Neuron (in vitro differentiated cells): Measurements from ENCODE around the gene MZT2A.
"Not testable (repeated sequence)": the region's sequence is repeated elsewhere in the genome, so short reads cannot be mapped to it uniquely, and the experiment has no call there.

Source experiments
- H2AFZ ChIP-seq: one replicate; pipeline ENCODE4 v1.6.1; 2013; ENCODE audit warnings: low read depth, mild to moderate bottlenecking, inconsistent platforms, low read length, moderate library complexity
- H3K27me3 ChIP-seq: one replicate; pipeline ENCODE4 v1.6.1; 2013; ENCODE audit warnings: low read length; ENCODE audit not compliant: insufficient read depth
- H3K36me3 ChIP-seq: one replicate; pipeline ENCODE4 v1.6.1; 2013; ENCODE audit warnings: low read length; ENCODE audit not compliant: insufficient read depth
- H3K4me1 ChIP-seq: one replicate; pipeline ENCODE4 v1.6.1; 2013; ENCODE audit warnings: low read length; ENCODE audit not compliant: insufficient read depth
- H3K4me3 ChIP-seq: 2 replicates; pipeline ENCODE4 v1.5.1; 2013; ENCODE audit warnings: mild to moderate bottlenecking, low read length, moderate library complexity
- H3K9me3 ChIP-seq: one replicate; pipeline ENCODE4 v1.6.1; 2013; ENCODE audit warnings: low read length

MZT2A gene

DNA sequence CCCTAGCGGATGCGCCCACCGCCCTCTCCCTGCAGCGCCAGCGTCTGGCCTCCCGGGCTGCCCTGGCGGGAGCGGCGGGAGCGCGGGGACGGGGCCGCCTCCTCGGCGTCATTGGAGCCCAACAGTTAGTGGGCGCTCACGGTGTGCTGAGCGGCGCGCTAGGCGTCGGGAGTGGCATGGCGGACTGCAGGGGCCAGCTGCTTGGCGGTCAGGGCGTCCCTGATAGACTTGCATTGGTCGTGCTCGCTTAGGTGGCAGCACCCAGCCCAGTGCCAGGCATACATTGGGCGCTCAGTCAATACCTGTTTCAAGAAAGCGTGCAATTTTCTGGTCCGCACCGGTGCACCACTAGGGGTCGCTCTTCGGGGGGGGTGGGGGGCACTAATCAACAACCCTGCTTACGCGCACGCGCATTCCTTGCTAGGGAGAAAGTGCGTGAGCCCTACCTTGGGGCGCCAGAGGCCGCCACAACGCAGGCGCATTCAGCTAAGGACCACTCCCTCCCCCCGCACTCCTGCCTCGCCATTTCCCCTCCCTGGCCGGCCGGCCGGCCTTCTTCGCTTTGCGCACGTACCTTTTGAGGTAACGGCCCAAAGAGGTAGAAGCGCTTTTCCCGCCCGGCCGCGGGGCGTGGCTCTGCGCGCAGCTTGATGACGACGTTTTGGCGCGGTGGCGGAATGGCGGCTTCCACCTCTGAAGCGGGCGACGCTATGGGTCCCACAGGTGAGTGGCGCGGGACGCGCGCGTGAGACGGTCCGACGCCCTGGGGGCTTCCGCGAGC, 411 bp upstream of the MZT2A start:
- Histone ChIP-seq H3K4me1 (peaks cover 21% of the 10 kb centered on the region), H3K4me3 (peak overlapping the region; percentile 76), H3K36me3 (peaks cover 6% of the 10 kb centered on the region), H3K27me3 (no peaks in the 10 kb centered on the region), H3K9me3 (no peaks in the 10 kb centered on the region), H2AFZ (peak overlapping the region; percentile 97)

DNA sequence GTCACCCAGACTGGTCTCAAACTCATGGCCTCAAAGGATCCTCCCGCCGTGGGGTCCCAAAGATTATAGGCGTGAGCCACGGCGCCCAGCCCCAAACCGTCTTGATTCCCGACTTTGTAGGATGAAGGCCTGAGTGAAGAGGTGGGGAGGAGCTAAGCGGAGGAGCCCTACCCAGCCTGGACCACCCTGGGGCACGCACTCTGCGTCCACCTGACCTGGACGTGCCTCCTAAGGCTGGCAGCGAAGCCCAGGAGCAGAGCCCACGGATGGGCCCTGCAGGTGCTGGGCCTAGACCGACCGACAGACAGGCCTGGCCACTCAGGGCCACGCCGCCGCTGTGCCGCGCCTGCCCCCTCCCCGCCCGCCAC, 744 bp downstream of the MZT2A start:
- H2AFZ ChIP-seq, result peak overlapping the region; percentile 97
- H3K4me3 ChIP-seq, result peak overlapping the region; percentile 52
- H3K27me3 ChIP-seq, H3K9me3 ChIP-seq, H3K36me3 ChIP-seq: not testable (repeated sequence)
- peaks cover 21% of the 10 kb centered on the region for H3K4me1 ChIP-seq

DNA sequence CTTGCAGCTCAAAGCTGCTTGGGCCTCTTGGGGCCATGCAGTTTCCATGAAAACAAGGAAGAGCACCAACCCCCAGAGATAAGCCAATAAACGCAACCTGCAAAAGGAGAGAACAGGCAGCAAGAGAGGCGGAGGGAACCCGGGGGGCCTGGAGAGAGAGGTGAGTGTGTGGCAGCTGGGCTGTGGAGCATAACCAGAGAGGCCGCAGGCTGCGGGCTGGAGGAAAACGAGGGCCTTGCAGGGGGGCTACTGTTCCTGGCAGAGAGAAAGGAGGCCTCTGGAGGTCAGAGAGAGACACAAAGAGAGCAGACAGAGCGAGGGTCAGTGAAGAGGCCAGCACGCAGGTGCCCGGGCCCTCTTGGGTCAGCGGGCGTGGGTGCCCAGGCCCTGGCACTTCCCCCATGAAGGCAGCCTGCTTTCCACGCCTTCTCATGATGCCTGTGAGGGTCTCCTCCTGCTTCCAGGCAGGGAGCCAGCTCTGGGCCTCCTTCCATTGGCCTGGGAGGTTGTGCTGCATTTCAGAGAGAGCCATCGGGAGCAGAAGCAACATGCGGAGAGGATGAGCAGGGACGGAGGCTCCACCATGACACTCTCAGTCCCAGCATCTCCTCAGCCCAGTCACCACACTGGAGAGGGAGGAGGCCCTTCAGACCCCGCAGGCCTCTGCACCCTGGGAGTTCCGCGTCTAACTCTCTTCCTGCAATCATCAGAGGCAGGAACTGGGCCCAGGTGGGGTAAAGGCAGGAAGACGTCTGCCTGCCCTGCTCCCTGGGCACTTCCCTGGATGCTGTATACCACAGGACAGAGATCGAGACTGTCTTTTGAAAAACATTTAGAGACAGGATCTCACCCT, 1.4 kb downstream of the MZT2A start:
- not testable (repeated sequence) for H2AFZ ChIP-seq, H3K36me3 ChIP-seq, H3K9me3 ChIP-seq, H3K27me3 ChIP-seq
- Histone ChIP-seq H3K4me3 (peak overlapping the region; percentile 52), H3K4me1 (peaks cover 21% of the 10 kb centered on the region)

DNA sequence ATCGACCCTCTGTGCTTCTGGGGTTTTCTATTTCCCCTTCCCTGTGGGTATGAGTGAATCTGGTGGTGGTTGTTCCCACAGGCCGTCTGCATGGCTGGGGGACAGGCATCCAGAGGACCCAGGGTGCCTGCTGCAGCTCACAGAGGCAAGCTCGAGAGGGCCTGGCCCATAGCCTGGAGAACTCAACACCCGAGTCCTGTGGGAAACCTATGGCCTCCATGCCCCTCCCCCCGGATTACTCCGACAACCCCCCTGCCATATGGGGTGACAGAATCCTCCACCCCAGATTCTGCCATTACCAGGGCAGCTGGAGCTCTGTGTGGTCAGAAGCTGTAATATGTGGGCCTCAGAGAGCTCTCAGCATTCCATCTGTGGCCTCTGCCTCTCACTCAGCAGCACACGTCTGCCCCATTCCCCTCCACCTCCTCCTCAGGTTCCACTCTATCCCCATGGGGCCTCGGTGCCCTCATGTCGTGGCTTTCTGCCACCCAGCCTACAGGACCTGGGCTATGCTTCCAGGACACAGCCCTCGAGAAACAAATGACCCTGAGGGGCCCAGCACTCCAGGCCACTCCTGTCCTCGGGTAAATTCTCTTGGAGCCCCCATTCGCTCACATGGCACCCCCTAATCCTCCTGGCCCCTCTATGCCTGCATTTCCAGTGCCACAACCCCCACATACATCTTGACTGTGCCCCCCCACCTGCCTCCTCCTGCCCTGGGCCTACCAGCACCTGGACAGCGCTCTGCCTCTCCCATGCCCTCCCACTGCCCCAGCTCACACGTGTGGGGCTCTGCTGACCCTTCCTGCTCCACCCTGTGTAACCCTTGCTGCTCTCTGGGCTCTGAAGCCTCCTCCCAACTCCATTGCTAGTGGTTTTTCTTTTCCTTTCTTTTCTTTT, 3.6 kb downstream of the MZT2A start:
- Histone ChIP-seq H3K27me3 (no peaks in the 10 kb centered on the region), H3K36me3 (peaks cover 4% of the 10 kb centered on the region), H3K4me1 (peaks cover 13% of the 10 kb centered on the region)

DNA sequence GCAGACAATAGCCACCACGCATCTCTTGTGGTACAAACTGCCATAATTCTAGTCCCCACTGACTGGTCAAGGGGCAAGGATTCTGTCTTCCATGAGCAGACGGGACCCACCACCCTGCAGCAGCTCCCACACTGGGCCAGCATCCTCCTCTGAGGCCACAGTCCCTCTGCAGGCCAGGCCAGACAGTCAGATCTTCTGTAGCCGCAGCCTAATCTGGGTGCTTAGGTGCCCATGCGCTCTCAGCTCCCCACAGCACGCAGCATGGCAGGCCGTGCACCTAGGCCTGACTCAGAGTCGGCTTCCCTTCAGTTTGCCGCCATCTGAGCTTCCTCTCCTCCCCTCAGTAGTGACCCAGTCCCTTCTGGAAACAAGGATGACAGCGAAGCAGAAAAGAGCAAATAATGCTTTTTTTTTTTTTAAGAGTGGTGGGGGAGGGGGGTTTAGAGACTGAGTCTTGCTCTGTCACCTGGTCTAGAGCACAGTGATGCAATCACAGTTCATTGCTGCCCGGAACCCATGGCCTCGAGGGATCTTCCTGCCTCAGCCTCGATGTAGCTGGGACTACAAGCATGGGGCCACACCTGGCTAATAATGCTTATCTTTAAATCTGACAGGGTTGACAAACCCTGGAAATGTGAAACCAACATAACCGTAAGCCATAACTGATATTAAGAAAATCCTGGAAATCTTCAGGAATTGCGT, 5.8 kb downstream of the MZT2A start:
- peaks cover 12% of the 10 kb centered on the region for H3K4me1 ChIP-seq
- H2AFZ ChIP-seq, H3K9me3 ChIP-seq, H3K27me3 ChIP-seq, H3K36me3 ChIP-seq, H3K4me3 ChIP-seq: not testable (repeated sequence)

More for the DNA sequence above, 3.6 kb downstream of the MZT2A start:
- H2AFZ ChIP-seq, result no peak overlapping the region
- H3K9me3 ChIP-seq, result no peaks in the 10 kb centered on the region
- no peak overlapping the region for H3K4me3 ChIP-seq

DNA sequence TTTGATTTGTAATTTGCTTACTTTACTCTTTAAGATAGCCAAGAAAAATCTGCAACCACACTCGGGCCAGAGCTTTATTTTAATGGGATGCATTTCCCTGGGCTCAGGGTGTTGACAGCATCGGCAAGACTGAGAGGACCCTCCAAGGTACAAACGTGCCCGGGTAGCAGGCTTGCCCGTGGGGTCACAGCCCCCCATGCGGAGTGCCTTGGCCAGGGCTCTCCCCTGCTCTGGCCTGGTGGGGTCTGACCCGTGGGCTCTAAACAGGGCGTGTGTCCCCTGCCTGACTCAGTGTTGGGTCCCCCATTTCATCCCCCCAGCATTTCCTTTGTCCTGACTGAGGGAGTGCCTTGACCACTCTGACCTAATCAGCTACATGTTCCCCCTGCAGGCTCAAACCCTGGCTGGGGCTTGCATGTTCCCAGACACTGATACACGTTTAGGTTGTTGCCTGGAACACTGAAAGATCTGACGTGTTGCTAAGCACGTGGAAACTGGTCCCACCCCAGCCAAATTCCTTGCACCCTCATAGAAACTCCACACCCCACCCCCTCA, 7.2 kb downstream of the MZT2A start:
- not testable (repeated sequence) for H3K4me1 ChIP-seq, H3K36me3 ChIP-seq, H3K27me3 ChIP-seq, H3K9me3 ChIP-seq, H2AFZ ChIP-seq, H3K4me3 ChIP-seq

DNA sequence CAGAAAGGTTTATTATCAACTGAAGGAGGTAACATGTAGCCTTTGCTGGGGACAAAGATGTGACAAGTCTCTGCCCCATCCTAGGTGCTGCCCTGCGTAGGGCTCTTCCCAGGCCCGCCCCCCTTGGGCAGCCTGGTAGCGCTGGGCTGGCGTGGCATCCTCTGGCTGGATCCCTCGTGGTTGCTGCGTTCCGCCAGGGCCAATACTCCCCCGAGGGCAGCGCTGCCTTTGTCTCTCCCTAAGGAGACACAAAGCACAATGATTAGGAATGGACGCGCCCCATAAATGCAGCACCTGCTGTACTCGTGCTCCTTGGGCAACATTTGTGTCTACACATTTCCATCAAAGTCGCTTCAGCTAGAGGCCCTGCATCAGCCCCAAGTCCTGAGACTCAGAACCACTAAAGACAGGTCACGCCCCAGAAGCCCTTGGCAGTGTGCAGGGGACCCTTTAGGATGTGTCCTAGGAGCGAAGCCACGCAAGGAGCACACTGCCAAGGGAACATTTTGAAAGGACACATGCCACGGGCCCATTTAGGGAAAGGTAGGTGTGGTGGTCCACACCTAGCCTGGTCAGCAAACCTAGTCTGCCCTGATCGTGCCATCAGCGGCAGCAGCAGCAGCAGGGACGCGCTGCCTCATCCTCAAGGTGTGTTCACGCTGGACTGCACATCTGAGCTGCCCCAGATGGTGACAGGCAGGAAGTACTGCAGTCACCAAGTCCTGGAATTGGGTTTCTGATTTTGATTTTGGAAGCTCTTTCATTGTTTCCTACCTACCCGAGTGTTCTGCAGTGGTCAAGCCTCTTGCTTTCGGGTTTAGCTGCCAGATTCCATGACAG, 8.0 kb downstream of the MZT2A start:
- not testable (repeated sequence) for H3K9me3 ChIP-seq, H3K36me3 ChIP-seq, H2AFZ ChIP-seq, H3K4me1 ChIP-seq, H3K27me3 ChIP-seq, H3K4me3 ChIP-seq

DNA sequence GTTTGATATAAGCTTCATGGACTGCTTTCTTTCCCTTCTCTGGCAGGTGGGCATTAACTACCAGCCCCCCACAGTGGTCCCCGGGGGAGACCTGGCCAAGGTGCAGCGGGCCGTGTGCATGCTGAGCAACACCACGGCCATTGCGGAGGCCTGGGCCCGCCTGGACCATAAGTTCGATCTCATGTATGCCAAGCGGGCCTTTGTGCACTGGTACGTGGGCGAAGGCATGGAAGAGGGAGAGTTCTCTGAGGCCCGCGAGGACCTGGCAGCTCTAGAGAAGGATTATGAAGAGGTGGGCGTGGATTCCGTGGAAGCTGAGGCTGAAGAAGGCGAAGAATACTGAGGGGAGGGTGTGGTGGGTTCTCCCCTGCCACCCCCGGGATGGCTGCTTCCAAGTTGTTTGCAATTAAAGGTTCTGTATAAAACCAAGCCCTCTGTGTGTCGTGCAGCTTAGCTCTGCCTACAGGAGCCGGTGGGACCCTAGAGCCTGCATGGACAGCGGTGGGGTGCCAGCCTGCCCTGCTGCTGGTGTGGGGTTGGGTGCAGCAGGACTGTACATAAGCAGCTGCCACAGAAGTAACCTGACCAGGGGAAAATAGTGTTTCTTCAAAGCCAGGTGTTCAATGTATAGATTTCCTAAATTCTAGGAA, 9.6 kb downstream of the MZT2A start:
- not testable (repeated sequence) for H3K27me3 ChIP-seq, H3K4me3 ChIP-seq, H3K9me3 ChIP-seq, H3K36me3 ChIP-seq, H3K4me1 ChIP-seq, H2AFZ ChIP-seq

DNA sequence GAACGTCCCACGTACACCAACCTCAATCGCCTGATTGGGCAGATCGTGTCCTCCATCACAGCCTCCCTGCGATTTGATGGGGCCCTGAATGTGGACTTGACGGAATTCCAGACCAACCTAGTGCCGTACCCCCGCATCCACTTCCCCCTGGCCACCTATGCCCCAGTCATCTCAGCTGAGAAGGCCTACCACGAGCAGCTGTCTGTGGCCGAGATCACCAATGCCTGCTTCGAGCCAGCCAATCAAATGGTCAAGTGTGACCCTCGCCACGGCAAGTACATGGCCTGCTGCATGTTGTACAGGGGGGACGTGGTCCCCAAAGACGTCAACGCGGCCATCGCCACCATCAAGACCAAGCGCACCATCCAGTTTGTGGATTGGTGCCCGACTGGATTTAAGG, 11.8 kb downstream of the MZT2A start:
- H3K4me1 ChIP-seq, H3K4me3 ChIP-seq, H3K27me3 ChIP-seq, H2AFZ ChIP-seq, H3K9me3 ChIP-seq, H3K36me3 ChIP-seq: not testable (repeated sequence)

DNA sequence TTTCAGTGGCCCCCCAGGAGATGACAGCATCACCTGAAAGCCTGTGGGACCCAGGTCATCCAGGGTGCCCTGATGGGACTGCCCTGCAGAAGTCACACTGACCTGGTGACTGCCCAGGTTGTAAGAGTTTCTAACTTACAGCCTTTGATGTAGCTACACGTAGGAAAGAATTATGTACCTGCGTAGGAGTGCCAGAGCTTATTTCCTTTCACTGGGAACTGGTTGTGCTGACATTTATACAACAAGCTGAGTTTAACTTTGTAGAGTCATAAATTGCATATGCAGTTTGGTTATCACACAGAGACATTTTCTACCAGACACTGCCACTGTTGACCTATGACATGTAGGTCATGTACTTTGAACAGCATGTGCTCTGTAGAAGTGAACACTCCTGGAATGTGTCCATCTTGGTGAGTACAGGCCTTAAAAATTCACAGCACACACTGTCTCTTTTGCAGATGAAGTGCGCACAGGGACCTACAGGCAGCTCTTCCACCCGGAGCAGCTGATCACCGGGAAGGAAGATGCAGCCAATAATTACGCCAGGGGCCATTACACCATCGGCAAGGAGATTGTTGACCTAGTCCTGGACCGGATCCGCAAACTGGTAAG, 13.2 kb downstream of the MZT2A start:
- H3K27me3 ChIP-seq, H3K9me3 ChIP-seq, H3K36me3 ChIP-seq, H3K4me1 ChIP-seq, H3K4me3 ChIP-seq, H2AFZ ChIP-seq: not testable (repeated sequence)

DNA sequence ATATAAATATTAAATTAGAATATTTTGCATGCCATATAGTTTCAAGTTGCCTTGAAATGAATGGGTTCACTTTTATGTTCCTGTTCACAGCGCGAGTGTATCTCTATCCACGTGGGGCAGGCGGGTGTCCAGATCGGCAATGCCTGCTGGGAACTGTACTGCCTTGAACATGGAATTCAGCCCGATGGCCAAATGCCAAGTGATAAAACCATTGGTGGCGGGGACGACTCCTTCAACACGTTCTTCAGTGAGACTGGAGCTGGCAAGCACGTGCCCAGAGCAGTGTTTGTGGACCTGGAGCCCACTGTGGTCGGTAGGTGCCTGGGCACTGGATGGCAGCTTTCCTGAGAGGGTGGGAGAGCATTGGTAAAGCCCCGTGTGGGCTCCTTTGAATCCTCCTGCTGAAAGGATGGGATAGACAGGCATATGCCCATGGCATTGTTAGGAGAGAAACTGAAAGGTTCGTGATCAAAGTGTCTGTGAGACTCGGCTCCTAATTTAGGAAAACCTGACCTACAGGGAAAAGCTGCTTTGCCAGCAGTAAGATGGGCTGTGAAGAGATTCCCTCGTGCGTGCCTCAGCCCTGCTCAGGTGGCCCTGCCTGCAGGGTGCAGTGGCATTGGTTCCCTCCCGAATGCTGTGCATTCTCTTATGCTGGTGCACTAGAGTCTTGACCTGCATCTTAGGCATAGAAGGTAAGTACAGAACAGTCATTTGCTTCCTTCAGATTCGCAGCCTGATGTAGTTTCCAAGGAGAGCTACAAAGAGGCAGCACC, 13.9 kb downstream of the MZT2A start:
- H3K4me1 ChIP-seq, H3K4me3 ChIP-seq, H3K27me3 ChIP-seq, H3K36me3 ChIP-seq, H2AFZ ChIP-seq, H3K9me3 ChIP-seq: not testable (repeated sequence)
